ENCODE results near the gene RTN4RL2. TPM values are rescaled to one million over a fixed set of nuclear protein-coding genes. Genes with fewer than 3 reads are reported as not detected.

Gene RTN4RL2
- total and polyA plus RNA-seq, 9 of the 15 experiments (the other 6 are each of a cell fraction or from before 2014, with no cell fraction given) = 0.06 to 1.9 (median 0.34) TPM; not detected in 4

DNA sequence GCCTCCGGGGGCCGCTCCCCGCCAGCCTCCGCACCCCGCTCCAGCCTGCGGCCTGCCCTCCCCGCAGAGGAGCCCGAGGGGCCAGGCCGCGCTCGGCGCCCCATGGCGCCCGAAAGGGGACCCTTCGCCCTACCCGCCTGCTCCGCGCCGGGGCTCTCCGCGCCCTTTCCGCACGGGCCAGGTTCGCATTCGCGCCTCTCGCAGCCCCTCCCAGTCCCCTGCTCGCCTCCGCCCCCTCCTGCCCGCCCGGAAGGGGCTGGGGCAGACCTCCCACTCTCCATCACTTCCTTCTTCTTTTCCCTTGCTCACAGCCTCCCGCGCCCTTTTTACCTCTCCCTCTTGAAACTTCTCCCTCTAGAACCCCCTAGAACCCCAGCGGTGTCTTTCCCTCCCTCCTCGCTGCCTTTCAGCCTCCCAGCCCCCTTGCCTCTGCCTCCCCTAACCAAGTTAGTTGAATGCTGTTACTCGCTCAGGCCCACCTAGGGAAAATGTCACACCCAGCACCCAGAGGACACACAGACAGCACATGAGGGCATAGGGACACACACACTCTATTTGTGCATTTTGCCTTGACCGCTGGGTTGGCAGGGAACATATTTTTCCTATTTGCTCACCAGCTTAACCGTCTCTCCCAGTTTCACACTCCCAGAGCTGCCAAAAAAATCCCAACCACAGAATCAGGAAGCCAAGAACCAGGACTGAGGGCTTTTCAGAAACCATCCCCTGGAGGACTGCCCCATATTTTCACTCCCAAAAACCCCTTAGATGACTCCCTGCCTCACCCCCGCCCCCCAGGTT lies 33.2 kb upstream of the RTN4RL2 start, which contains the start of gene SLC43A3 (continued):
- TF ChIP-seq NCOA4 (IDR thresholded peaks at IDR 0.05; ENCODE audit: partially characterized antibody) (no peak), FOXA1 (IDR thresholded peaks at IDR 0.05; ENCODE audit: borderline replicate concordance) (no peak), HNRNPLL (IDR thresholded peaks at IDR 0.05; ENCODE audit: low read depth, low read length, poor library complexity, severe bottlenecking) (peak; percentile 75), NFE2L1 (tag; IDR thresholded peaks at IDR 0.05; ENCODE audit: borderline replicate concordance, low read depth) (no peak), ZNF41 (CRISPR knock-in tag; conservative IDR thresholded peaks at IDR 0.05) (no peak), EGR1 (conservative IDR thresholded peaks at IDR 0.05) (peak; percentile 84), ZNF444 (CRISPR knock-in tag; IDR thresholded peaks at IDR 0.05) (peak; percentile 86), ERF (CRISPR knock-in tag; IDR thresholded peaks at IDR 0.05) (no peak), POLR2AphosphoS5 (IDR thresholded peaks at IDR 0.05; ENCODE audit: control insufficient read depth, insufficient read depth, low read depth, low read length) (peak; percentile 76), ZNF324 (CRISPR knock-in tag; IDR thresholded peaks at IDR 0.05) (no peak), KLF13 (tag; IDR thresholded peaks at IDR 0.05; ENCODE audit: borderline replicate concordance, low read depth) (no peak), SMAD4 (CRISPR knock-in tag; conservative IDR thresholded peaks at IDR 0.05) (no peak), NFATC3 (IDR thresholded peaks at IDR 0.05) (no peak), CBX8 (IDR thresholded peaks at IDR 0.05; ENCODE audit: borderline replicate concordance, extremely low read depth, low read depth, low read length, poor library complexity, severe bottlenecking) (no peak)
- TF ChIP-seq, protein P1, sequence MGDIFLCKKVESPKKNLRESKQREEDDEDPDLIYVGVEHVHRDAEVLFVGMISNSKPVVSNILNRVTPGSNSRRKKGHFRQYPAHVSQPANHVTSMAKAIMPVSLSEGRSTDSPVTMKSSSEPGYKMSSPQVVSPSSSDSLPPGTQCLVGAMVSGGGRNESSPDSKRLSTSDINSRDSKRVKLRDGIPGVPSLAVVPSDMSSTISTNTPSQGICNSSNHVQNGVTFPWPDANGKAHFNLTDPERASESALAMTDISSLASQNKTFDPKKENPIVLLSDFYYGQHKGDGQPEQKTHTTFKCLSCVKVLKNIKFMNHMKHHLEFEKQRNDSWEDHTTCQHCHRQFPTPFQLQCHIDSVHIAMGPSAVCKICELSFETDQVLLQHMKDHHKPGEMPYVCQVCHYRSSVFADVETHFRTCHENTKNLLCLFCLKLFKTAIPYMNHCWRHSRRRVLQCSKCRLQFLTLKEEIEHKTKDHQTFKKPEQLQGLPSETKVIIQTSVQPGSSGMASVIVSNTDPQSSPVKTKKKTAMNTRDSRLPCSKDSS (IDR thresholded peaks at IDR 0.05; ENCODE audit: low read depth, partially characterized antibody) = no peak
- TF ChIP-seq, protein P2, sequence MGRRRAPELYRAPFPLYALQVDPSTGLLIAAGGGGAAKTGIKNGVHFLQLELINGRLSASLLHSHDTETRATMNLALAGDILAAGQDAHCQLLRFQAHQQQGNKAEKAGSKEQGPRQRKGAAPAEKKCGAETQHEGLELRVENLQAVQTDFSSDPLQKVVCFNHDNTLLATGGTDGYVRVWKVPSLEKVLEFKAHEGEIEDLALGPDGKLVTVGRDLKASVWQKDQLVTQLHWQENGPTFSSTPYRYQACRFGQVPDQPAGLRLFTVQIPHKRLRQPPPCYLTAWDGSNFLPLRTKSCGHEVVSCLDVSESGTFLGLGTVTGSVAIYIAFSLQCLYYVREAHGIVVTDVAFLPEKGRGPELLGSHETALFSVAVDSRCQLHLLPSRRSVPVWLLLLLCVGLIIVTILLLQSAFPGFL (CRISPR knock-in tag; IDR thresholded peaks at IDR 0.05) = no peak
- TF ChIP-seq, protein P3, sequence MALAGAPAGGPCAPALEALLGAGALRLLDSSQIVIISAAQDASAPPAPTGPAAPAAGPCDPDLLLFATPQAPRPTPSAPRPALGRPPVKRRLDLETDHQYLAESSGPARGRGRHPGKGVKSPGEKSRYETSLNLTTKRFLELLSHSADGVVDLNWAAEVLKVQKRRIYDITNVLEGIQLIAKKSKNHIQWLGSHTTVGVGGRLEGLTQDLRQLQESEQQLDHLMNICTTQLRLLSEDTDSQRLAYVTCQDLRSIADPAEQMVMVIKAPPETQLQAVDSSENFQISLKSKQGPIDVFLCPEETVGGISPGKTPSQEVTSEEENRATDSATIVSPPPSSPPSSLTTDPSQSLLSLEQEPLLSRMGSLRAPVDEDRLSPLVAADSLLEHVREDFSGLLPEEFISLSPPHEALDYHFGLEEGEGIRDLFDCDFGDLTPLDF (CRISPR knock-in tag; IDR thresholded peaks at IDR 0.05) = no peak
- TF ChIP-seq, protein P4, sequence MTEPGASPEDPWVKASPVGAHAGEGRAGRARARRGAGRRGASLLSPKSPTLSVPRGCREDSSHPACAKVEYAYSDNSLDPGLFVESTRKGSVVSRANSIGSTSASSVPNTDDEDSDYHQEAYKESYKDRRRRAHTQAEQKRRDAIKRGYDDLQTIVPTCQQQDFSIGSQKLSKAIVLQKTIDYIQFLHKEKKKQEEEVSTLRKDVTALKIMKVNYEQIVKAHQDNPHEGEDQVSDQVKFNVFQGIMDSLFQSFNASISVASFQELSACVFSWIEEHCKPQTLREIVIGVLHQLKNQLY (CRISPR knock-in tag; conservative IDR thresholded peaks at IDR 0.05) = no peak
- TF ChIP-seq, protein P5, sequence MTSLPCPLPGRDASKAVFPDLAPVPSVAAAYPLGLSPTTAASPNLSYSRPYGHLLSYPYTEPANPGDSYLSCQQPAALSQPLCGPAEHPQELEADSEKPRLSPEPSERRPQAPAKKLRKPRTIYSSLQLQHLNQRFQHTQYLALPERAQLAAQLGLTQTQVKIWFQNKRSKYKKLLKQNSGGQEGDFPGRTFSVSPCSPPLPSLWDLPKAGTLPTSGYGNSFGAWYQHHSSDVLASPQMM (CRISPR knock-in tag; IDR thresholded peaks at IDR 0.05) = no peak
- TF ChIP-seq, protein P6, sequence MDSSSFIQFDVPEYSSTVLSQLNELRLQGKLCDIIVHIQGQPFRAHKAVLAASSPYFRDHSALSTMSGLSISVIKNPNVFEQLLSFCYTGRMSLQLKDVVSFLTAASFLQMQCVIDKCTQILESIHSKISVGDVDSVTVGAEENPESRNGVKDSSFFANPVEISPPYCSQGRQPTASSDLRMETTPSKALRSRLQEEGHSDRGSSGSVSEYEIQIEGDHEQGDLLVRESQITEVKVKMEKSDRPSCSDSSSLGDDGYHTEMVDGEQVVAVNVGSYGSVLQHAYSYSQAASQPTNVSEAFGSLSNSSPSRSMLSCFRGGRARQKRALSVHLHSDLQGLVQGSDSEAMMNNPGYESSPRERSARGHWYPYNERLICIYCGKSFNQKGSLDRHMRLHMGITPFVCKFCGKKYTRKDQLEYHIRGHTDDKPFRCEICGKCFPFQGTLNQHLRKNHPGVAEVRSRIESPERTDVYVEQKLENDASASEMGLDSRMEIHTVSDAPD (CRISPR knock-in tag; IDR thresholded peaks at IDR 0.05) = no peak
